Dermis microvascular lymphatic vessel endothelial cell (primary cell): ENCODE data around the gene FXR2. TPM values are rescaled to one million over a fixed set of nuclear protein-coding genes. Genes with fewer than 3 reads are reported as not detected.

Experiments
- DNase-seq, 2 donors: peaks; one replicate each; pipeline versions ENCODE4 v3.0.0 to v3.0.0-alpha.2; 2010; ENCODE audit warnings: low read depth in 2 of 2
- total RNA-seq: library from RNA; depleted of rRNA; stranded (reverse); fragments of >200 nt; gene quantifications from 2 replicates; pipeline ENCODE4 v1.2.1, GENCODE V29; 2014

The FXR2 gene
- total RNA-seq, 1 donor from 2014 or later: 29.4 TPM

GRCh38 chr17:7552621-7553051 is 62.1 kb downstream of the FXR2 start:
- no peak for DNase-seq

GRCh38 chr17:7551396-7551795 is 63.3 kb downstream of the FXR2 start:
- no peak for DNase-seq

DNA sequence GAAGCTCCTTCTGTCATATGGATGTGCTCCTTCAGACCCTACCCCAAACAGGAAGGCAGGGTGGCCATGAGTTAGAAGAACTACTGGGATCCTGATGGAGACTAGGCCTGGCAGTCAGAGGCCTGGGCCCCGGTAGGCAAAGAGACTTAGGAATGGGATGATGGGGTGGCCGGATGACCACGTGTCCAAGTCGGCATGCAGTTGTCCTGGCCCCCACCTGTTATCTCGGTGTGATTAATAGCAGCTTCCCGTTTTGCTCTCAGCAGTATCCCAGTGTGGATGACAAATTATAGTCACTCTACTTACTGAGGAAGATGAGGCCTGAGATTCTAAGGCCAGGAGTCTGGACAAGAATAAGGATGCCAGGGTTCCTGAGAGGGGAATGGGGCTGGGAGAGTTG is 64.4 kb downstream of the FXR2 start:
- DNase-seq: no peak

- DNase-seq: no peak
Observed at GRCh38 chr17:7549401-7550055, 65.2 kb downstream of the FXR2 start.

DNA sequence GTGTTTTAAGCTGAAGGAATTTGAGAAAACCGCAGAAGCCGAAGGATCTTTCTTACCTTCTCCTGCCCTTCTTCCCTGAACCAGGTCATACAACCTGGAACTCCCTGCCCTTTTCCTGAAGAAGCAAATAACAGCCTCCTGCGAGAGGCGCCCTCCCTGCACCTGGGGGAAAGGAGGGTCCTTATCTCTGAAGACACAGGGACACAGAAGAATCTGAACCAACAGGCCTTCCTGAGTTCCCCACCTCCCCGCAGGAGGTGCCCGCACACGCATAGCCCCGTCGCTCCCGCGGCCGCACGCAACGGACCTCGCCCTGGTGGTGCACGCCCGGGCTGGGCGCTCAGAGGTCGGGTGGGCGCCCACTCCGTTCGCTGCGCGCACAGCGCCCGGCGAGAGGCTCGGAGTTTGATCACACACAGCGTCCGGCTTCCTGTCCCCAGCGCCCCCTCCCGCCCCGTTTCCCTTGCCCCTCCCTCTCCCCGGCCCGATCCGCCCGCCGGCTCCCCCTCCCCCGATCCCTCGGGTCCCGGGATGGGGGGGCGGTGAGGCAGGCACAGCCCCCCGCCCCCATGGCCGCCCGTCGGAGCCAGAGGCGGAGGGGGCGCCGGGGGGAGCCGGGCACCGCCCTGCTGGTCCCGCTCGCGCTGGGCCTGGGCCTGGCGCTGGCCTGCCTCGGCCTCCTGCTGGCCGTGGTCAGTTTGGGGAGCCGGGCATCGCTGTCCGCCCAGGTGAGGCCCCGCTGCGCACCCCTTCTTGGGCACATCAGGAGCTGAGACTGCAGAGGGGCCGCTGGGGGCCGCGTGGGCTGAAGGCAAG is 65.9 kb downstream of the FXR2 start, which contains the start of gene TNFSF12:
Gene TNFSF12, plus strand, starts transcription at position 474 of the 816 bp plus-strand sequence. Its CDS starts 96 bp downstream, at position 570.
- DNase-seq: peak in 1 of 2 donors; percentile 52

DNA sequence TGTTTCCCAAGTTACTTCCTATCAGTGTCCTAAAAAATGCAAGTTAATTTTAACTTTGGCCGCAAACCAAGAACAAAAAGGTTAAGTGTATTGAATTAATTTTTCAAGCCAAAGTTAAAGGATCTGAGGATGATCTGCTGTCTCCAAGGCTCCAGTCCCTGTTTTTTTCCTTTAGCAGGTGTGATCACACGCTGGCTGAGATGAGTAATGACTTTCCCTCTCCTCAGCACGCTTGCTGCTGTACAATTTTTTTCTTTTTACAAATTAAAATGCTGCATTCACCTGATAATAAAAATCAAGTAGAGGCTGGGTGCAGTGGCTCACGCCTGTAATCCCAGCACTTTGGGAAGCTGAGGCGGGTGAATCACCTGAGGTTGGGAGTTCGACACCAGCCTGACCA is 69.8 kb downstream of the FXR2 start:
- no peak for DNase-seq

Other genes starting within 250 kb of the FXR2 start
- gene TNK1, start 233.8 kb downstream of the FXR2 start, total RNA-seq: 2.1 and 2.3 TPM in 2 replicates
- gene PLSCR3, start 220.4 kb downstream of the FXR2 start, total RNA-seq: 13.5 and 34.0 TPM in 2 replicates
- 127 and 212 TPM in 2 replicates for gene TMEM256, start 210.8 kb downstream of the FXR2 start, total RNA-seq
- 1.4 and 3.0 TPM in 2 replicates for gene NLGN2, start 207.1 kb downstream of the FXR2 start, total RNA-seq
- gene SPEM1, start 194.6 kb downstream of the FXR2 start, total RNA-seq: not detected in 2 replicates
- gene SPEM2, start 189.3 kb downstream of the FXR2 start, total RNA-seq: not detected in 2 replicates
- gene SPEM3, start 186.0 kb downstream of the FXR2 start, total RNA-seq: not detected in 2 replicates
- 6.8 and 10.1 TPM in 2 replicates for gene TMEM102, start 179.5 kb downstream of the FXR2 start, total RNA-seq
- 0.13 and 0.38 TPM in 2 replicates for gene FGF11, start 175.4 kb downstream of the FXR2 start, total RNA-seq
- 7.2 and 10.0 TPM in 2 replicates for gene CHRNB1, start 169.8 kb downstream of the FXR2 start, total RNA-seq
- gene ZBTB4, start 135.3 kb downstream of the FXR2 start, total RNA-seq: 6.7 and 11.3 TPM in 2 replicates
- gene SLC35G6, start 133.5 kb downstream of the FXR2 start, total RNA-seq: not detected in 2 replicates
- gene POLR2A, start 130.5 kb downstream of the FXR2 start, total RNA-seq: 56.5 and 87.0 TPM in 2 replicates
- 4.7 and 9.4 TPM in 2 replicates for gene TNFSF12, start 65.8 kb downstream of the FXR2 start, total RNA-seq
- gene TNFSF13, start 56.1 kb downstream of the FXR2 start, total RNA-seq: 0.25 and 0.26 TPM in 2 replicates
- 61.2 and 74.1 TPM in 2 replicates for gene SENP3, start 53.0 kb downstream of the FXR2 start, total RNA-seq
- 0.77 and 1.5 TPM in 2 replicates for gene CD68, start 35.3 kb downstream of the FXR2 start, total RNA-seq
- gene MPDU1, start 31.0 kb downstream of the FXR2 start, total RNA-seq: 70.0 and 98.1 TPM in 2 replicates
- gene SOX15, start 24.8 kb downstream of the FXR2 start, total RNA-seq: 0.13 TPM in 2 replicates
- gene SAT2, start 12.9 kb upstream of the FXR2 start, total RNA-seq: 27.6 and 37.3 TPM in 2 replicates
- 0.13 TPM in 1 of 2 replicates, not detected in the other for gene SHBG, start 15.2 kb upstream of the FXR2 start, total RNA-seq
- gene ATP1B2, start 36.0 kb upstream of the FXR2 start, total RNA-seq: not detected in 2 replicates
- 44.0 and 51.2 TPM in 2 replicates for gene TP53, start 72.6 kb upstream of the FXR2 start, total RNA-seq
- 6.9 and 7.0 TPM in 2 replicates for gene WRAP53, start 73.6 kb upstream of the FXR2 start, total RNA-seq
- gene EFNB3, start 90.3 kb upstream of the FXR2 start, total RNA-seq: 0.13 and 1.1 TPM in 2 replicates
- gene DNAH2, start 102.8 kb upstream of the FXR2 start, total RNA-seq: under 0.01 and 0.25 TPM in 2 replicates
- 1.0 and 3.5 TPM in 2 replicates for gene KDM6B, start 219.3 kb upstream of the FXR2 start, total RNA-seq
- 11.6 and 17.2 TPM in 2 replicates for gene TMEM88, start 240.2 kb upstream of the FXR2 start, total RNA-seq
- gene NAA38, start 242.7 kb upstream of the FXR2 start, total RNA-seq: 84.6 and 171 TPM in 2 replicates
- gene CYB5D1, start 243.1 kb upstream of the FXR2 start, total RNA-seq: 5.6 and 6.0 TPM in 2 replicates